OCI-LY3 (cell line): ENCODE results near the gene GAS7.
A peak's percentile ranks its signal among the peaks of the same experiment; 100 is the strongest.
"Not testable (repeated sequence)": the region's sequence is repeated elsewhere in the genome, so short reads cannot be mapped to it uniquely, and the experiment has no call there.

Experiments used
- H2AFZ ChIP-seq: fragments of 200-600, 300-600 bp; shearing (Covaris generic); 2 replicates; pipeline ENCODE4 v1.6.0; 2014; ENCODE audit warnings: antibody characterized with exemption, low read depth, low read length
- H3K27ac ChIP-seq: fragments of 200-600, 300-600 bp; sonication (generic); 2 replicates; pipeline ENCODE4 v1.5.1; 2014; ENCODE audit warnings: mild to moderate bottlenecking, low read length, moderate library complexity, mixed read lengths
- H3K27me3 ChIP-seq: fragments of 200-600, 300-600 bp; sonication (generic); 2 replicates; pipeline ENCODE4 v1.6.1; 2014; ENCODE audit warnings: low read depth, low read length, mixed read lengths
- H3K36me3 ChIP-seq: fragments of 200-600, 300-600 bp; sonication (generic); replicated peaks from 2 replicates; pipeline ENCODE3; 2014; ENCODE audit warnings: low read depth, low read length, mixed read lengths
- H3K4me1 ChIP-seq: fragments of 300-600, 200-600 bp; sonication (generic); 2 replicates; pipeline ENCODE4 v1.6.1; 2014; ENCODE audit warnings: low read length, mixed read lengths
- H3K4me2 ChIP-seq: fragments of 200-600, 300-600 bp; sonication (generic); 2 replicates; pipeline ENCODE4 v1.6.1; 2014; ENCODE audit warnings: low read length, mixed read lengths
- H3K4me3 ChIP-seq: fragments of 300-600, 200-600 bp; sonication (generic); 2 replicates; pipeline ENCODE4 v1.5.1; 2014; ENCODE audit warnings: antibody characterized with exemption, mild to moderate bottlenecking, low read length, moderate library complexity
- H3K79me2 ChIP-seq: fragments of 300-600, 200-600 bp; shearing (Covaris generic); 2 replicates; pipeline ENCODE4 v1.6.1; 2014; ENCODE audit warnings: mild to moderate bottlenecking, low read length, mixed read lengths
- H3K9ac ChIP-seq: fragments of 300-600, 200-600 bp; shearing (Covaris generic); 2 replicates; pipeline ENCODE4 v1.6.0; 2014; ENCODE audit warnings: mild to moderate bottlenecking, low read length, moderate library complexity
- H3K9me3 ChIP-seq: fragments of 200-600, 300-600 bp; shearing (Covaris generic); 2 replicates; pipeline ENCODE4 v1.6.1; 2014; ENCODE audit warnings: low read length, mixed read lengths; ENCODE audit not compliant: insufficient read depth
- H4K20me1 ChIP-seq: fragments of 200-600, 300-600 bp; sonication (generic); 2 replicates; pipeline ENCODE4 v1.6.1; 2016; ENCODE audit warnings: low read length, mixed read lengths; ENCODE audit not compliant: insufficient read depth
- CTCF ChIP-seq: fragments of 200-600, 300-600 bp; sonication (generic); IDR thresholded peaks from 2 replicates; pipeline ENCODE4 v1.5.1; 2014; ENCODE audit warnings: antibody characterized with exemption, low read length, low read depth
- EZH2phosphoT487 ChIP-seq: fragments of 200-600 bp; shearing (Covaris generic); IDR thresholded peaks from 2 replicates; pipeline ENCODE4 v1.6.1; 2018; ENCODE audit warnings: antibody characterized with exemption, mixed run types, low read depth

GAS7 gene

GRCh38 chr17:10018461-10018891 is 179.9 kb downstream of the GAS7 start:
- peak overlapping the region; percentile 36 for H3K4me2 ChIP-seq
- H3K9me3 ChIP-seq, result no peaks in the 10 kb centered on the region
- no peak overlapping the region for H3K4me3 ChIP-seq
- H3K4me1 ChIP-seq, result peaks cover 7% of the 10 kb centered on the region
- H3K27me3 ChIP-seq, result no peaks in the 10 kb centered on the region
- no peak overlapping the region for H3K27ac ChIP-seq
- H3K36me3 ChIP-seq, result no peaks in the 10 kb centered on the region
- no peaks in the 10 kb centered on the region for H4K20me1 ChIP-seq
- no peak for TF ChIP-seq CTCF
- TF ChIP-seq EZH2phosphoT487, result no peak
- no peak overlapping the region for H3K9ac ChIP-seq
- H2AFZ ChIP-seq, result no peak overlapping the region
- no peaks in the 10 kb centered on the region for H3K79me2 ChIP-seq

- not testable (repeated sequence) for H3K4me3 ChIP-seq, H3K9ac ChIP-seq, H3K9me3 ChIP-seq, H2AFZ ChIP-seq, H3K4me2 ChIP-seq, H3K36me3 ChIP-seq, H4K20me1 ChIP-seq, H3K27me3 ChIP-seq, H3K4me1 ChIP-seq, H3K27ac ChIP-seq, H3K79me2 ChIP-seq
These were observed 181.3 kb downstream of the GAS7 start for GRCh38 chr17:10016958-10017570.

- no peaks in the 10 kb centered on the region for H3K36me3 ChIP-seq
- no peaks in the 10 kb centered on the region for H3K9me3 ChIP-seq
- TF ChIP-seq EZH2phosphoT487, result no peak
- TF ChIP-seq CTCF, result no peak
- H3K9ac ChIP-seq, result no peak overlapping the region
- H3K4me3 ChIP-seq, result no peak overlapping the region
- peaks cover 5% of the 10 kb centered on the region for H3K4me1 ChIP-seq
- H3K27me3 ChIP-seq, result no peaks in the 10 kb centered on the region
- H2AFZ ChIP-seq, result no peak overlapping the region
- no peaks in the 10 kb centered on the region for H3K79me2 ChIP-seq
- no peak overlapping the region for H3K4me2 ChIP-seq
- H3K27ac ChIP-seq, result no peak overlapping the region
- H4K20me1 ChIP-seq, result no peaks in the 10 kb centered on the region
These were observed 184.9 kb downstream of the GAS7 start for GRCh38 chr17:10013365-10014112.

- Histone ChIP-seq H2AFZ (no peak overlapping the region), H3K27ac (no peak overlapping the region), H3K4me1 (no peaks in the 10 kb centered on the region), H3K79me2 (no peaks in the 10 kb centered on the region), H3K9me3 (no peaks in the 10 kb centered on the region), H4K20me1 (no peaks in the 10 kb centered on the region), H3K9ac (no peak overlapping the region), H3K27me3 (no peaks in the 10 kb centered on the region), H3K36me3 (no peaks in the 10 kb centered on the region), H3K4me3 (no peak overlapping the region), H3K4me2 (no peak overlapping the region)
- TF ChIP-seq EZH2phosphoT487, result no peak
- TF ChIP-seq CTCF, result no peak
These were observed 187.7 kb downstream of the GAS7 start for GRCh38 chr17:10010752-10011151.
